OCI-LY3 (cell line): Measurements from ENCODE around the gene PPHLN1.

Experiments used
- EZH2phosphoT487 ChIP-seq: fragments of 200-600 bp; shearing (Covaris generic); IDR thresholded peaks from 2 replicates; pipeline ENCODE4 v1.6.1; 2018; ENCODE audit warnings: antibody characterized with exemption, mixed run types, low read depth
- TF ChIP-seq, protein P1 (sequence below): fragments of 200-600, 300-600 bp; sonication (generic); IDR thresholded peaks from 2 replicates; pipeline ENCODE4 v1.5.1; 2014; ENCODE audit warnings: antibody characterized with exemption, low read length, low read depth

DNA sequence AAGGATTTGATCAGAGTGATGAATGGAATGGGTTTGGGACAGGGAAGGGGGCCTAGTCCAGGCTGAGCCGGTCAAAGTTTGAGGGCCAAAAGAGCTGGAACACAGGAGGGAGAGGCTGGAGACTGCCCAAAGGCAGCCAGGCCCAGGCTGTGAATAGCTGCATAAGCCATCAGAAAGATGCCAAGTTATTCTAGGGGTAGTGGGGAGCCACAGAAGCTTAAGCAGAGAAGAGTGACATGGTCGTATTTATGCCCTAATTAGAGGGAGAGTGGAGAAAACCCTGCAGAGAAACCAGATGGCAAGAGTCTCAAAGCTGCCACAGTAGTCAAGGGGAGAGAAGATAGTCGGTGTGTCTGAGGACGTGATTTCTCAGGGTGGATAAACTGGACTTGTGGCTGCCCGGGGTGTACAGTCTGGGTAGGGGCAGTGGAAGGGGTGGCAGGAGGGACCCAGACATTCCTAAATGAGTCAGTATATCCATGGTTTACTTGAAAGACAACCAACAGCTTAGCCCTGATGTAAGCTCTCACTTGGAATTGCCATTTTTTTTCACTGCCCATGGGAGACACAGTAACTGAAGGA lies 164.4 kb downstream of the PPHLN1 start:
- TF ChIP-seq, protein P1, sequence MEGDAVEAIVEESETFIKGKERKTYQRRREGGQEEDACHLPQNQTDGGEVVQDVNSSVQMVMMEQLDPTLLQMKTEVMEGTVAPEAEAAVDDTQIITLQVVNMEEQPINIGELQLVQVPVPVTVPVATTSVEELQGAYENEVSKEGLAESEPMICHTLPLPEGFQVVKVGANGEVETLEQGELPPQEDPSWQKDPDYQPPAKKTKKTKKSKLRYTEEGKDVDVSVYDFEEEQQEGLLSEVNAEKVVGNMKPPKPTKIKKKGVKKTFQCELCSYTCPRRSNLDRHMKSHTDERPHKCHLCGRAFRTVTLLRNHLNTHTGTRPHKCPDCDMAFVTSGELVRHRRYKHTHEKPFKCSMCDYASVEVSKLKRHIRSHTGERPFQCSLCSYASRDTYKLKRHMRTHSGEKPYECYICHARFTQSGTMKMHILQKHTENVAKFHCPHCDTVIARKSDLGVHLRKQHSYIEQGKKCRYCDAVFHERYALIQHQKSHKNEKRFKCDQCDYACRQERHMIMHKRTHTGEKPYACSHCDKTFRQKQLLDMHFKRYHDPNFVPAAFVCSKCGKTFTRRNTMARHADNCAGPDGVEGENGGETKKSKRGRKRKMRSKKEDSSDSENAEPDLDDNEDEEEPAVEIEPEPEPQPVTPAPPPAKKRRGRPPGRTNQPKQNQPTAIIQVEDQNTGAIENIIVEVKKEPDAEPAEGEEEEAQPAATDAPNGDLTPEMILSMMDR = no peak
- TF ChIP-seq EZH2phosphoT487 = no peak
